A549 (cell line): ENCODE results near the gene LST1.

ENCODE experiments used
- CEBPB ChIP-seq, 2 experiments: fragments of >200 bp in 1 of 2; sonication (Bioruptor Twin) in 1 of 2; formaldehyde crosslinking in 1 of 2; IDR thresholded peaks; 2 replicates each; pipeline ENCODE4 v1.6.1; 2012 to 2016
- POLR2A ChIP-seq: IDR thresholded peaks from 2 replicates; pipeline ENCODE4 v1.6.1; 2012; ENCODE audit warnings: mild to moderate bottlenecking, low read length

DNA sequence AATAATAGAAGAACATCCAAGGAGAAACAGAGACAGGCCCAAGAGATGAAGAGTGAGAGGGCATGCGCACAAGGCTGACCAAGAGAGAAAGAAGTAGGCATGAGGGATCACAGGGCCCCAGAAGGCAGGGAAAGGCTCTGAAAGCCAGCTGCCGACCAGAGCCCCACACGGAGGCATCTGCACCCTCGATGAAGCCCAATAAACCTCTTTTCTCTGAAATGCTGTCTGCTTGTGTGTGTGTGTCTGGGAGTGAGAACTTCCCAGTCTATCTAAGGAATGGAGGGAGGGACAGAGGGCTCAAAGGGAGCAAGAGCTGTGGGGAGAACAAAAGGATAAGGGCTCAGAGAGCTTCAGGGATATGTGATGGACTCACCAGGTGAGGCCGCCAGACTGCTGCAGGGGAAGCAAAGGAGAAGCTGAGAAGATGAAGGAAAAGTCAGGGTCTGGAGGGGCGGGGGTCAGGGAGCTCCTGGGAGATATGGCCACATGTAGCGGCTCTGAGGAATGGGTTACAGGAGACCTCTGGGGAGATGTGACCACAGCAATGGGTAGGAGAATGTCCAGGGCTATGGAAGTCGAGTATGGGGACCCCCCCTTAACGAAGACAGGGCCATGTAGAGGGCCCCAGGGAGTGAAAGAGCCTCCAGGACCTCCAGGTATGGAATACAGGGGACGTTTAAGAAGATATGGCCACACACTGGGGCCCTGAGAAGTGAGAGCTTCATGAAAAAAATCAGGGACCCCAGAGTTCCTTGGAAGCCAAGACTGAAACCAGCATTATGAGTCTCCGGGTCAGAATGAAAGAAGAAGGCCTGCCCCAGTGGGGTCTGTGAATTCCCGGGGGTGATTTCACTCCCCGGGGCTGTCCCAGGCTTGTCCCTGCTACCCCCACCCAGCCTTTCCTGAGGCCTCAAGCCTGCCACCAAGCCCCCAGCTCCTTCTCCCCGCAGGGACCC is 11.7 kb upstream of the LST1 start:
- TF ChIP-seq CEBPB (IDR thresholded peaks at IDR 0.05) (no peak), POLR2A (no peak)
